Activated naive CD4-positive, alpha-beta T cell treated with Interleukin-2 at 50 U/mL for 16 hours (primary cell): Measurements from ENCODE around the gene FGF16.
"Not testable (repeated sequence)": the region's sequence is repeated elsewhere in the genome, so short reads cannot be mapped to it uniquely, and the experiment has no call there.

Source experiments
- DNase-seq: peaks from one replicate; pipeline ENCODE4 v3.0.0-alpha.2; 2020

Gene FGF16

DNA sequence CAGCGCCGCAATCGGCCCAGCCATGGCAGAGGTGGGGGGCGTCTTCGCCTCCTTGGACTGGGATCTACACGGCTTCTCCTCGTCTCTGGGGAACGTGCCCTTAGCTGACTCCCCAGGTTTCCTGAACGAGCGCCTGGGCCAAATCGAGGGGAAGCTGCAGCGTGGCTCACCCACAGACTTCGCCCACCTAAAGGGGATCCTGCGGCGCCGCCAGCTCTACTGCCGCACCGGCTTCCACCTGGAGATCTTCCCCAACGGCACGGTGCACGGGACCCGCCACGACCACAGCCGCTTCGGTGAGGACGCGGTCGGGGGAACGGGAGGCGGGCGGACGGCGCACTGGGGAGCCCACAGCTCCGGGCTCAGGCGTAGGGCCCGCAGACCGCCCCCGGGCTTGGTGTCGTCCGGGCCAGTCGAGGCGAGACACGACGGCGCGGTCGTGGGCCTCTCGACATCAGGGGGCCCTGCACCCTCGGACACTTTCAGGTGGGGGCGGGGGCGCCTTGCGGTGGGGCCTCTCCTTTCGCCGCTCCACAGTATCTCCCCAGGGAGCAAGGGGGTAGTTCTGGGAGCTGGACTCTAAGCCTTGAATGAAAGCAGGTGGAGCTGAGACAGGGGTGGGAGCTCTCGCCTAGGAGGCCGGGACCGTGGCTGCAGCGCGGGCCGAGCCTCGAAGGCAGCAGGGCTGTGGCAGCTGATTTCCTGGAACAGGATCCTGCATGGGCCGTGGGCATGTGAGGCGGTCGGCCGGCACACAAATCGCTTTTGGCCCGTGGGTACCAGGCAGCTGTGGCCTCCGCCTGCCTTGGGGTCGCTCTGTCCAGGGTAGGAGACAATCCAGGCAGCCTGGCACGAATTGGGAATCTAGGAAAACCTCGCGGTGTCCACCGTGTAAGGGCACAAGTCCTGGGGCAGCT is 722 bp downstream of the FGF16 start:
- DNase-seq: no peak

DNA sequence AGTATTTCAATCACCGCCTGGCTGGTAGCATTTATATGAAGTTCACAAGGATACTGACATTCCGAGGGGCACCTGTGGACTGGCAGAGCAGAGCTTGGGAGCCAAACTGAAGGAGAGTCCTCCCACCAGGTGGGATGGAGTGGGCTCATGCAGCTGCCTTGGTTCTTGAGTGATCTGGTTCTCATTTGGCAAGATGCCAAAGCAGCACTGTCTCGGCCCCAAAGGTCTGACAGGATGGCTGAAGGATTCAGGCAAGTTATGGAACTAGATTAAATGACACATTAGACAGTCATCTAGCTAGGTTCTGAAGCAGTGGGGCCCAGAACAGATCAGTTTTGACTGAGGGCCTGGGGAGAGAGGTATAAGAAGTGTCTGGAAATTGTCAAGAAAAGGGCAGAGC is 3.2 kb downstream of the FGF16 start:
- DNase-seq: no peak

DNA sequence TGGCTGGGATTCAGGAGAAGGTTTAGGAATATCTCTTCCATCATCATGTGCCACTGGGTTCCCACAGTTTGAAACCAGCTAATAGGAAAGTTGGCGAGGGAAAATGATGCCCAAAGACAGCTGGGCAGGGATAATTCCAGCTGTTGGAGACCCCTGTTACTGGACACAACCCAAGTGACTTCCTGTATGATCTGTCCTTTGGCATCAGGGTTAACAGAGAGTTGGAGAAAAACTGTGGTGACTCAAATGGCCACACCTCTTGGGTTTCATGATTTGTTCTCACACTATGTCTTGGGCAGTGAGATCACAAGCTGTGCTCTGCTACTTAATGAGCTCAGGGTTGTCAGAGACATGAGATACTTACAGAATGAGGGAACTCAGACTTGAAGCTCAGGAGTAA is 3.8 kb downstream of the FGF16 start:
- no peak for DNase-seq

DNA sequence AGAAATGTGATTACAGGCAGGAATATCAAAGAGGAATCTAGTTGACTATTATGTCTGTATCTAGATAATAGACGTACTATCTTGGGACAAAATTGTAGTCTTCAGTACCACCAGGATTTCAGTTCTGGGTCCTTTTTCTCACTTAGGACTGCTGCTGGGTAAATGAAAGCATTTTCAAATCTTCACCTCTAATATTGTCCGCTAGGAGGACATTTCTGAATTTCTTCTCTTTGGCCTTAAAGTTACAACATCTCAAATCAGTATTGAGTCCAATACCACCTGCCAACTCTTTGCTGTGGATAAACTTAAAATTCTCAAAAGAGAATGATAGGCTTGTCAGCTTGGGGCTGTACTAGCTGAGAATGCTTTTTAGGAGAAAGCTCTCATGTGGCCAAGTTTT is 6.0 kb downstream of the FGF16 start:
- DNase-seq: no peak

DNA sequence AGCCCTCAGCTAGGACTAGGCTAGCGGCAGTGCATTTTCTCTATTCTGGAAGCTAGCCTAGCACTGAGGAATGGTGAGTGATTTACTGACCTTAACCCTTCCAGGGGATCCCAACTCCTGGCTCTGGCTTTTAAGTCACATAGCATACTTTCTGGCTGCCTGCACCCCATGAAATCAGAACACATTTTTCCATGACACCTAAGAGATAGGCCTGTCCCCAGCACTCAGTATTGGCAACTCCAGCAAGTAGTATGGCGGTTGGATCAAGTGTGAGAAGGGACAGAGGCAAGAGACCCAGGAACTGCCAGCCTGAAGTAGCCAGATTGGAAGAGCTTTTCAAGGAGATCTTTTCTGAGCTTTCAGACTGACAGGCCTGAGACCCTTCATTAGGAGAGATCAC is 8.2 kb downstream of the FGF16 start:
- DNase-seq: no peak

DNA sequence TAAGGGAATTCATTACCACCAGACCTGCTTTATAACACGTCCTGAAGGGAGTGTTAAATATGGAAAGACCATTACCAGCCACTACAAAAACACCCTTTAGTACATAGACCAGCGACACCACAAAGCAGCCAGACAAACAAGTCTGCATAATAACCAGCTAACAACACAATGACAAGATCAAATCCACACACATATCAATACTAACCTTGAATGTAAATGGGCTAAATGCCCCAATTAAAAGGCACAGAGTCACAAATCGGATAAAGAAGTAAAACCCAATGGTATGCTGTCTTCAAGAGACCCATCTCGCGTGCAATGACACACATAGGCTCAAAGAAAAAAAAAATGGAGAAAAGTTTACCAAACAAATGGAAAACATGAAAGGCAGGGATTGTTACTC is 36.9 kb downstream of the FGF16 start:
- no peak for DNase-seq

DNA sequence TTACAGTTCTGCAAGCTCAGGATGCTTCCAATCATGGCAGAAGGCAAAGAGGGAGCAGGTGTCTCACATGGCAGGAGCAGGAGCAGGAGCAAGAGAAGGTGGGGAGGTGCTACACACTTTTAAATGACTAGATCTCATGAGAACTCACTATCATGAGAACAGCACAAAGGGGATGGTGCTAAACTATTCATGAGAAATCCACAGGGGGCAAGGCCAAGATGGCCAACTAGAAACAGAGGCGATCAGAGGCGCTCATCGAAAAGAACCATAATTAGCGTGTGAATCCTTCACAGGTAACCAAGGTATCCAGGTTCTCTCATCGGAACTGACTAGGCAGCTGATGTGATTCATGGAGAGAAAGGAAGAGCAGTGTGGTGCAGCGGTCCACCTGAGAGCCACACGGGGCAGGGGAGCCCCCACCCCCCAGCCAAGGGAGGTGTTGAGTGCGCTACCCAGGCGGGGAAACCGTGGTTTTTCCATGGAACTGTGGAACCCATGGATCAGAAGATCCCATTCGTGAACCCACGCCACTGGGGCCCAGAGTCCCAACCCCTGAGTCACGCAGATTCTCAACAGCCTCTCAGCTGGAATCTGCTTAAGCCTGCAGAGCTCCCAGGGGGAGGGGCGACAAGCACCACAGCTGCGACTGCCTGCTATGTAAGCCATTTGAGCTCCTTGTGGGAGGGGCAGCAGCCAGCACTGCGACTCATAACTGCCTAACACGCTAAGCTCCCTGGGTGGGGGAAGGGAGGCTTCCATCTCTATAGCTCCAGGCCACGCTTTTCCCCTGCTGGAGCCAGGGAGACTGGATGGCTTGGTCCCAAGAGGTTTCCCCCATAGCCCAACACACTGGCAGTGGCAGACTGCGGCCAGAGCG is 46.7 kb downstream of the FGF16 start:
- DNase-seq: no peak

DNA sequence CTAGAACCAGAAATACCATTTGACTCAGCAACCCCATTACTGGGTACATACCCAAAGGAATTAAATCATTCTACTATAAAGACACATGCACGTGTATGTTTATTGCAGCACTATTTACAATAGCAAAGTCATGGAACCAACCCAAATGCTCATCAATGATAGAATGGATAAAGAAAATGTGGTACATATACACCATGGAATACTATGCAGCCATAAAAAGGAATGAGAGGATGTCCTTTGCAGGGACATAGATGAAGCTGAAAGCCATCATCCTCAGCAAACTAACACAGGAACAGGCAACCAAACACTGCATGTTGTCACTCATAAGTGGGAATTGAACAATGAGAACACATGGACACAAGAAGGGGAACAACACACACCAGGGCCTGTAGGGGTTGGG is 53.0 kb downstream of the FGF16 start:
- DNase-seq: not testable (repeated sequence)

DNA sequence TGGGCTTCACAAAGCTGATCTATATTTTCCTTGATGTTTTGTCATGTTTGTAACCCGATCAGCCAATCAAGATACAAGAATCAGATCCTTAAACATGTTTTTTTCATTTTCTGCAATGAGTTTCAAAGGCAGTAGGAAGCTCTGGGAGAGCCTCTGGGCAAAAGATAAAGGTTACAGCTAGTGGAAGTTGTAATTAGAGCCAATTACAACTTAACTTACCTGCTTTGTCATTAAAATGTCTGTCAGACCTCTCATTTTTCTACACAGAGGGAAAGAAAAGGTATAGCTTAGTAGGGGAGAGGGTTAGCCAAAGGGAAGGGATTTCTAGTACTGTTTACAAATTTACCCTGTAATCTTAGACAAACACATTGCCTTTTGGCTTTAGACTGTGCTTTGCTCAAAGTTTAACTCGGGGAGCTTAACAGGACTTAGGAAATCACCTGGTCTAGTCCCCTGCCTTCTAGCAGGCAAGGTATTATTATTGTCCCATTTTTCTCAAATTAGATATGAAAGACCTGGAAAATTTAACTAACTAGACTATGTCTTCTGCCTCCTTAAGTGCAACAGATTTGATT is 55.8 kb downstream of the FGF16 start:
- DNase-seq: no peak

DNA sequence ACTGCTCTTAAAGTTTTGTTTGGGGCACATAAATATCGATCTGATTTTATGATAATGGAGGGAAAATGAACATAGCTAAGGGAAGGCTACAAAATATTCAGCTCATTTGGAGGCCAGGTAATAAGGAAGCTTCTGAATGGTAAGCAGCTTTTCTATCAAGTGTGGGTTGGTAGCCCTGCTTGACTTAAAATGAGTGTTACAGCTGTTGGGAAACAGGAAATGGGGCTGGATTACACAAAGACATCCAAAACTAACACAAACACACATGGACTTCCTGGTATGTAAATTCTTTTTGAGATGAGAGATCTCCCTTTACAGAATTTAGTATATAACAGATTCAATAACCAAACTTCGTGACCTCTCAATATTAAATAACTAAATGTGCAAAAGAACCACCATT is 58.0 kb downstream of the FGF16 start:
- no peak for DNase-seq
